ENCODE data around the gene TAS2R5.
"Not testable (repeated sequence)": the region's sequence is repeated elsewhere in the genome, so short reads cannot be mapped to it uniquely, and the experiment has no call there.

TAS2R5 gene, protein sequence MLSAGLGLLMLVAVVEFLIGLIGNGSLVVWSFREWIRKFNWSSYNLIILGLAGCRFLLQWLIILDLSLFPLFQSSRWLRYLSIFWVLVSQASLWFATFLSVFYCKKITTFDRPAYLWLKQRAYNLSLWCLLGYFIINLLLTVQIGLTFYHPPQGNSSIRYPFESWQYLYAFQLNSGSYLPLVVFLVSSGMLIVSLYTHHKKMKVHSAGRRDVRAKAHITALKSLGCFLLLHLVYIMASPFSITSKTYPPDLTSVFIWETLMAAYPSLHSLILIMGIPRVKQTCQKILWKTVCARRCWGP

GRCh38 chr7:141789917-141790316 is at the start of gene TAS2R5:
Gene TAS2R5 (plus strand): TSS chr7:141790217. CDS start chr7:141790362, 145 bp downstream.
- no peak for DNase-seq

DNA sequence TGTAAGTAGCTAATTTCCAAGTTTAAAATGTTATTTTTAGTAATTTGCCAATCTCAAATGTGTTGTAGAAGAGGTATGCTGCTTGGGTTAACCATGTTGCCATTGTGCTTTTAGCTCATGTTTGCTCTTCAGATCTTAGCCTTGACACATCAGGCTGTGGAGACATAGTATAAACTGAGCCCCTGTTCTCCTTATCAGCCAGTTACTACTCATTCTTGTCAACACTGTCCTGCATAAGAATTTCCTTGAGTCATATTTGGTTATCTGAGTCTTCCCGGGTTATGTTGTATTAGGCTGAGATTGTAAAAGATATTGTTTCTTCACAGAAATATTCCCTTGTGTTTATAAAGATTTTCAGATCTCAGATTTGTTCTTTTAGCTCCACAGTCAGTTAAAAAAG is 47.8 kb upstream of the TAS2R5 start:
- DNase-seq: no peak

- no peak for DNase-seq
Measured at GRCh38 chr7:141744131-141744530, 45.9 kb upstream of the TAS2R5 start.

DNA sequence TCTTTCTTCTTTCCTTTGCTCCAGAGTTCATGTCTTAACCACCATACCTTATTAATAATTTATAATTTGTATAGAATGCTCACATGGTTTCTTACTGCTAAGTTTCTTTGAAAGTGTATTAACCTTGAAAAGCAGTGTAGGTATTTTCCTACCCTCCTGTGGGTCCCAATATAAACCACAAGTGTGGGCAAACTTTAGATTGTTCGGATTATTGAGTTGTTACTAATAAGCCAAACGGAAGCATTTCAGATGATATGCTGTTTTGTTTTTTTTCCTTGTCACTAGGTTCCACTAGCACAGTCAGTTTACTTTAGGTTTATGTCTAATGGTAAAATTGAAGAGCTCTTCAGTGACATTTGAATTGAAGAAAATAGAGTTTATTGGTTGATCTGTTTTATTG is 41.6 kb upstream of the TAS2R5 start:
- no peak for DNase-seq

GRCh38 chr7:141751904-141752303 is 38.1 kb upstream of the TAS2R5 start:
- not testable (repeated sequence) for DNase-seq

GRCh38 chr7:141752634-141753033 is 37.4 kb upstream of the TAS2R5 start:
- DNase-seq: no peak

GRCh38 chr7:141754939-141755338 is 35.1 kb upstream of the TAS2R5 start:
- no peak for DNase-seq

DNA sequence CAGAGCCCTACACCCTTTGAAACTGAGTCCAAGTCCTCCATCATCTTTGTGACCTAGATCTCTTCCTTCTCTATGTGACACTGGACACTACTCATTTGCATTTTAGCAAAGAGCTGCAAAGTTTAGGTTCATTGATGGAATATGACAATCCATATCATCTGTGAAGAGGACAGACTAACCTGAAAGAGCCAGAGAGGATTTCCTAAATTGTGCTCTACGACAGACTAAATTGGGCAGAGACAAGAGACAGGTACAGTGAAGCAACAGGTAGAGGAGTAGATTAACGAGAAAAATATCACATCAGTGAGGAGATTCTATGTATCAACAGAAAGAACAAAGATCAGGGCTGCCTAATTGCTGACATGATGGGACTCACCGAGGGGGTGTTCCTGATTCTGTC is 26.2 kb upstream of the TAS2R5 start, which contains the start of gene TAS2R3:
TSS of gene TAS2R3 (plus strand) at position 301 of the 400 bp plus-strand sequence. CDS start at position 363, 62 bp downstream.
- DNase-seq: no peak

DNA sequence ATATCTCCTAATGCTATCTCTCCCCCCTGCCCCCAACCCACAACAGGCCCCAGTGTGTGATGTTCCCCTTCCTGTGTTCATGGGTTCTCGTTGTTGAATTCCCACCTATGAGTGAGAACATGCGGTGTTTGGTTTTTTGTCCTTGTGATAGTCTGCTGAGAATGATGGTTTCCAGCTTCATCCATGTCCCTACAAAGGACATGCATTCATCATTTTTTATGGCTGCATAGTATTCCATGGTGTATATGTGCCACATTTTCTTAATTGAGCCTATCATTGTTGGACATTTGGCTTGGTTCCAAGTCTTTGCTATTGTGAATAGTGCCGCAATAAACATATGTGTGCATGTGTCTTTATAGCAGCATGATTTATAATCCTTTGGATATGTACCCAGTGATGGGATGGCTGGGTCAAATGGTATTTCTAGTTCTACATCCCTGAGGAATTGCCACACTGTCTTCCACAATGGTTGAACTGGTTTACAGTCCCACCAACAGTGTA is 19.9 kb upstream of the TAS2R5 start:
- DNase-seq: not testable (repeated sequence)

GRCh38 chr7:141776374-141776773 is 13.6 kb upstream of the TAS2R5 start, which contains the start of gene TAS2R4:
Gene TAS2R4 (plus strand): TSS chr7:141776674. CDS start chr7:141778489, 1,815 bp downstream.
- DNase-seq: no peak

- peak; percentile 5 for DNase-seq
Measured at GRCh38 chr7:141785706-141786552, 4.1 kb upstream of the TAS2R5 start.

DNA sequence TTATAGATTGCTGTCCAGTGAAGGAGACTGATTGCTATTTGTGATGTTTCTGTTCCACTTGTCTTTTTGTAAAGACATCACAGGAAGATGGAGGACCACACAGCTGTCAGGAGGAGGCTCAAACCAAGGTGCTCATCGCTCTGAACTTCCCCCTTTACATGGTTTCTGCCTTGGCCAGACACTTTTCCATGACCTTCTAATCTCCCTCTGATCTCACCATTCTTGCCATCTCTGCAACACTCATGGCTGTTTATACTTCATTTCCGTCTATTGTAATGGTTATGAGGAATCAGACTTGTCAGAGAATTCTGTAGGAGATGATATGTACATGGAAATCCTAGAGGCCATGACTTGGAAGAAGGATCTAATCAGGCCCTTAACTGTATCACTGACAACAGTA is 1.7 kb upstream of the TAS2R5 start:
- DNase-seq: no peak

GRCh38 chr7:141792526-141792925 is 2.5 kb downstream of the TAS2R5 start:
- DNase-seq: no peak

DNA sequence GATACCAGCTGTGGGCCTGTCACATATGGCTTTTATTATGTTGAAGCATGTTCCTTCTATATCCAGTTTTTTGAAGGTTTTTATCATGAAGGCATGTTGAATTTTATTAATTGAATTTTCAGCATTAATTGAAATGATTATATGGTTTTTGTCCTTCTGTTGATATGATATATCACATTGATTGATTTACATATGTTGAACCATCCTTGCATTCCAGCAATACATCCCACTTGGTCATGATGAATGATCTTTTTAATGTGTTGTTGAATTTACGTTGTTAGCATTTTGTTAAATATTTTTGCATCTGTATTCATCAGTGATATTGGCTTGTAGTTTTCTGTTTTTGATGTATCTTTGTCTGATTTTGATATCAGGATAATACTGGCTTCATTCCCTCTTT is 30.1 kb downstream of the TAS2R5 start:
- no peak for DNase-seq

DNA sequence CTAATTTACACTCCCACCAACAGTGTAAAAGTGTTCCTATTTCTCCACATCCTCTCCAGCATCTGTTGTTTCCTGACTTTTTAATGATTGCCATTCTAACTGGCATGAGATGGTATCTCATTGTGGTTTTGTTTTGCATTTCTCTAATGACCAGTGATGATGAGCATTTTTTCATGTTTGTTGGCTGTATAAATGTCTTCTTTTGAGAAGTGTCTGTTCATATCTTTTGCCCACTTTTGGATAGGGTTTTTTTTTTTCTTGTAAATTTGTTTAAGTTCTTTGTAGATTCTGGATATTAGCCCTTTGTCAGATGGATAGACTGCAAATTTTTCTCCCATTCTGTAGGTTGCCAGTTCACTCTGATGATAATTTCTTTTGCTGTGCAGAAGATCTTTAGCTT is 32.4 kb downstream of the TAS2R5 start:
- not testable (repeated sequence) for DNase-seq

DNA sequence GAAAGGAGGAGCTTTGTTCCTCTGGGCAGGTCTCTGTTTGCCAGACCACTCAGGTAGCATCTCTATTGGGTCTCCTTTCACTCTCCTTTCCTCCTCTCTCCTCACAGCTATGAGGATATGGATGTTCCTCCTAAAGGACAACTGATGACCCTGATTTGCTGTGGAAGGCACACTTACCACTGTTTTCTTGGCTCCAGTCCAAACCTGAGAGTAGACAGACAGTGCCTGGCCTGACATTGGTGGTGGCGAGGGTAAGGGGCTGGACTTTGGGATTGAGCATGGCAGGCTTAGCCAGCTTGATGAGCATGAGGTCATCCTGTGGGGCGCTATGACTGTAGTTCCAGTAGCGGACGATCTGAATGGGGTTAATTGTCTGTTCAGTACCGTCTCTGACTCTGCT is 47.7 kb downstream of the TAS2R5 start:
- DNase-seq: no peak

DNA sequence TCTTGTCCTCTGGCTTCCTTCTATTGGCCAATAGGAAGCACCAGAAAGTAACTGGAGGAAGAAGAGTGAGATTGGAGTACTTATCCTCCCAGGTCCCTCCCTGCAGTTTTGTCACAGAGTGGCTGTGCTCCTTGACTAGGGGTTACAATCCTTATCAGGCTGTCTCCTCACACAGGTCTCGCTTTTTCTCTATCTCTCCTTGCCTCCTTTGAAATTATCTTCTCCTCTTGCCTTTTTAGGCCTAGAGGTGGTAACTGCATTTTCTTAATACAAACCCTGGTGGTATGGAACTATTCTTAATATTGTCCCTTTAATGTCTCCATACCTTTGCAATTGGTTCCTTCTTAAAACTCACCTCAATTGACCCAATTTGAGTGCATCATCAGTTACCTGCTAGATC is 48.6 kb downstream of the TAS2R5 start:
- DNase-seq: no peak

GRCh38 chr7:141839256-141839655 is 49.2 kb downstream of the TAS2R5 start:
- DNase-seq: no peak

GRCh38 chr7:141840708-141841107 is 50.7 kb downstream of the TAS2R5 start:
- DNase-seq: no peak
